Measurements from ENCODE around the gene PGM2L1.

DNA sequence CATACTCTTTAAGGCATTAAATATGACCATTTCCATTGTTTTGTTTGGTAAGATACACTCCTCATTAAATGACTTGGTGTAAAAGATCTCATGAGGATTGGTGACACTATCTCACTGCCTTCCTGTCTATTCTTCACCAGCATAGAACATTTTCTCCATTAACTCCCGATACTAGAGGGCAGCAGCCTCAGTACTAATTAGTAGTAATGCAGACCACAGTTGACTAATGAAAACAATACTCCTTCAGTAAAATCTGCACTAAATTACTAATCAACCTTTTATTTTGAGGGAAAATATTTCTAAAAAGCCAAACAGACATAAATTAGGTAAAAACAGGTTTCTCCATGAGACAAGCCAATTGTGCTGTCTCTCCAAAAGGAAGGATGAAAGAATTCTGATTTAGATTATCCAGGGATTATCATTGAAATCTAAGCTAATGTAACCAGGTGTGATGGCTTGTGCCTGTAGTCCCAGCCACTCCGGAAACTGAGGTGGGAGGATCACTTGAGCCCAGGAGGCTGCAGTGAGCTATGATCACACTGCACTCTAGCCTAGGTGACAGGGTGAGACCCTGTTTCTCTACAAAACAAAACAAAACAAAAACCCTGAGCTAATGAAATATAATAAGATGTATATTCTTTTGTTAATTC is 9.4 kb downstream of the PGM2L1 start:
- TF ChIP-seq, protein P1, sequence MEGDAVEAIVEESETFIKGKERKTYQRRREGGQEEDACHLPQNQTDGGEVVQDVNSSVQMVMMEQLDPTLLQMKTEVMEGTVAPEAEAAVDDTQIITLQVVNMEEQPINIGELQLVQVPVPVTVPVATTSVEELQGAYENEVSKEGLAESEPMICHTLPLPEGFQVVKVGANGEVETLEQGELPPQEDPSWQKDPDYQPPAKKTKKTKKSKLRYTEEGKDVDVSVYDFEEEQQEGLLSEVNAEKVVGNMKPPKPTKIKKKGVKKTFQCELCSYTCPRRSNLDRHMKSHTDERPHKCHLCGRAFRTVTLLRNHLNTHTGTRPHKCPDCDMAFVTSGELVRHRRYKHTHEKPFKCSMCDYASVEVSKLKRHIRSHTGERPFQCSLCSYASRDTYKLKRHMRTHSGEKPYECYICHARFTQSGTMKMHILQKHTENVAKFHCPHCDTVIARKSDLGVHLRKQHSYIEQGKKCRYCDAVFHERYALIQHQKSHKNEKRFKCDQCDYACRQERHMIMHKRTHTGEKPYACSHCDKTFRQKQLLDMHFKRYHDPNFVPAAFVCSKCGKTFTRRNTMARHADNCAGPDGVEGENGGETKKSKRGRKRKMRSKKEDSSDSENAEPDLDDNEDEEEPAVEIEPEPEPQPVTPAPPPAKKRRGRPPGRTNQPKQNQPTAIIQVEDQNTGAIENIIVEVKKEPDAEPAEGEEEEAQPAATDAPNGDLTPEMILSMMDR (IDR thresholded peaks at IDR 0.05; ENCODE audit: low read length) = peak; percentile 77
- TF ChIP-seq EZH2phosphoT487 (IDR thresholded peaks at IDR 0.05; ENCODE audit: low read length) = no peak
- TF ChIP-seq EZH2 (optimal IDR thresholded peaks at IDR 0.05; ENCODE audit: low read depth, low read length) = no peak
